Endothelial cell of umbilical vein (primary cell): ENCODE data around the gene CHRD. TPM values are rescaled to one million over a fixed set of nuclear protein-coding genes. Genes with fewer than 3 reads are reported as not detected.

Source experiments
- BruUV-seq: library from RNA; stranded (reverse); fragments of 400-500 nt; replicated peaks from 2 replicates; lab custom pipeline; 2021; lab: Mats Ljungman, UMichigan
- CTCF ChIA-PET: fragments of 300-600, 350-600 bp; sonication (Branson Sonifier 250); formaldehyde crosslinking; loops from one replicate; lab custom pipeline; 2021; ENCODE audit warnings: antibody characterized with exemption, inconsistent platforms; lab: Charles Lee
- POLR2A ChIA-PET: fragments of 300-600, 350-600 bp; sonication (Branson Sonifier 250); formaldehyde crosslinking; loops from one replicate; lab custom pipeline; 2021; ENCODE audit warnings: antibody characterized with exemption, inconsistent platforms; lab: Charles Lee
- DNase-seq: peaks from one replicate; pipeline ENCODE4 v3.0.0-alpha.2; 2011; ENCODE audit warnings: low read depth, low spot score
- FAIRE-seq: peaks from 2 replicates; lab custom pipeline; 2011; peaks lifted over from hg19 to GRCh38; lab: Jason Lieb, UNC
- H2AFZ ChIP-seq: 2 replicates; pipeline ENCODE4 v1.6.0; 2012; ENCODE audit warnings: low read depth, low read length, control low read depth, inconsistent platforms
- H3K27ac ChIP-seq: 2 replicates; pipeline ENCODE4 v1.5.1; 2011; ENCODE audit warnings: low read depth, mild to moderate bottlenecking, control low read depth, low read length, moderate library complexity; ENCODE audit not compliant: insufficient read depth
- H3K27me3 ChIP-seq, 2 experiments: 2 replicates each; pipeline versions ENCODE4 v1.6.0 to v1.6.1; 2011; ENCODE audit warnings: low read length in 2 of 2, mixed read lengths in 1 of 2; ENCODE audit not compliant: control insufficient read depth in 2 of 2, insufficient read depth in 2 of 2
- H3K36me3 ChIP-seq, 2 experiments: 2 replicates in 1 of 2; 3 replicates in 1 of 2; pipeline ENCODE4 v1.5.1; 2011; ENCODE audit warnings: low read length in 2 of 2, mild to moderate bottlenecking in 1 of 2, moderate library complexity in 1 of 2; ENCODE audit not compliant: control insufficient read depth in 2 of 2, insufficient read depth in 2 of 2; ENCODE audit errors: extremely low read depth in 1 of 2
- H3K4me1 ChIP-seq: 3 replicates; pipeline ENCODE4 v1.5.1; 2011; ENCODE audit warnings: mild to moderate bottlenecking, low read length; ENCODE audit not compliant: control insufficient read depth, insufficient read depth; ENCODE audit errors: extremely low read depth
- H3K4me2 ChIP-seq: 2 replicates; pipeline ENCODE4 v1.6.1; 2011; ENCODE audit warnings: low read length, control low read depth, mixed read lengths; ENCODE audit not compliant: insufficient read depth
- H3K4me3 ChIP-seq, 3 experiments: fragments of 200-600 bp in 1 of 3; sonication (generic), shearing (Covaris generic) in 1 of 3; replicated peaks in 1 of 3; 2 replicates each; pipeline ENCODE4 v1.5.1; 2011 to 2016; ENCODE audit warnings: control low read depth in 3 of 3, low read length in 3 of 3, mild to moderate bottlenecking in 2 of 3, inconsistent platforms in 1 of 3, low read depth in 1 of 3, moderate library complexity in 1 of 3; ENCODE audit not compliant: insufficient read depth in 1 of 3
- H3K79me2 ChIP-seq: 2 replicates; pipeline ENCODE4 v1.6.0; 2012; ENCODE audit warnings: low read length, inconsistent platforms; ENCODE audit not compliant: control insufficient read depth, insufficient read depth
- H3K9ac ChIP-seq: replicated peaks from 2 replicates; pipeline ENCODE3; 2011; ENCODE audit warnings: low read length, control low read depth; ENCODE audit not compliant: insufficient read depth; ENCODE audit errors: extremely low read depth
- H3K9me1 ChIP-seq: replicated peaks from 3 replicates; pipeline ENCODE4 v1.6.0; 2011; ENCODE audit warnings: mild to moderate bottlenecking, low read length; ENCODE audit not compliant: control insufficient read depth, insufficient read depth; ENCODE audit errors: extremely low read depth
- H3K9me3 ChIP-seq: replicated peaks from 2 replicates; pipeline ENCODE4 v1.5.1; 2012; ENCODE audit warnings: low read length, inconsistent platforms; ENCODE audit not compliant: control insufficient read depth, insufficient read depth
- H4K20me1 ChIP-seq: replicated peaks from 2 replicates; pipeline ENCODE3; 2011; ENCODE audit warnings: mild to moderate bottlenecking, low read length; ENCODE audit not compliant: control insufficient read depth, insufficient read depth; ENCODE audit errors: extremely low read depth
- CTCF ChIP-seq, 2 donors: IDR thresholded peaks; 1 replicate in 1 of 2; 2 replicates in 1 of 2; pipeline ENCODE4 v1.5.1; 2011; ENCODE audit warnings: low read length in 2 of 2, mild to moderate bottlenecking in 2 of 2, moderate library complexity in 2 of 2, control low read depth in 1 of 2, inconsistent platforms in 1 of 2, low read depth in 1 of 2; ENCODE audit not compliant: insufficient read depth in 1 of 2; ENCODE audit errors: extremely low read depth in 1 of 2
- EZH2 ChIP-seq: IDR thresholded peaks from 2 replicates; pipeline ENCODE4 v1.6.1; 2012; ENCODE audit warnings: borderline replicate concordance, low read depth, mild to moderate bottlenecking, moderate library complexity, low read length, inconsistent platforms; ENCODE audit not compliant: severe bottlenecking
- FOS ChIP-seq: IDR thresholded peaks from 2 replicates; pipeline ENCODE4 v1.6.1; 2011; ENCODE audit warnings: mild to moderate bottlenecking, low read length, moderate library complexity, borderline replicate concordance; ENCODE audit not compliant: insufficient read depth
- GATA2 ChIP-seq: IDR thresholded peaks from 2 replicates; pipeline ENCODE4 v1.7.0; 2011; ENCODE audit warnings: low read depth, mild to moderate bottlenecking, moderate library complexity, mixed read lengths, low read length; ENCODE audit not compliant: insufficient read length, insufficient read depth
- JUN ChIP-seq: IDR thresholded peaks from 2 replicates; pipeline ENCODE4 v1.6.1; 2011; ENCODE audit warnings: borderline replicate concordance, low read depth; ENCODE audit not compliant: insufficient read length, insufficient read depth
- MAX ChIP-seq: IDR thresholded peaks from 2 replicates; pipeline ENCODE4 v1.6.1; 2011; ENCODE audit not compliant: insufficient read depth, insufficient read length
- MYC ChIP-seq: IDR thresholded peaks from one replicate; pipeline ENCODE4 v1.6.1; 2011; ENCODE audit warnings: mild to moderate bottlenecking, low read depth, low read length
- POLR2A ChIP-seq: IDR thresholded peaks from 2 replicates; pipeline ENCODE4 v1.6.1; 2012; ENCODE audit warnings: low read depth, mild to moderate bottlenecking, control low read depth, low read length
- POLR2AphosphoS5 ChIP-seq: IDR thresholded peaks from 2 replicates; pipeline ENCODE4 v1.6.1; 2012; ENCODE audit warnings: low read depth, mild to moderate bottlenecking, control low read depth, low read length, moderate library complexity; ENCODE audit not compliant: insufficient read depth
- dilution Hi-C: fragments of 300-500 bp; cut with MboI; formaldehyde crosslinking; loops from one replicate; pipeline ENCODE4 v1.15.0; 2019; ENCODE audit warnings: low sequenced_read_pairs; ENCODE audit not compliant: extremely low pct_ligation_motif_present
- intact Hi-C: fragments of 100-400 bp; cut with micrococcal nuclease; formaldehyde crosslinking; loops from one replicate; pipeline ENCODE4 v1.10.0; 2022
- polyA plus RNA-seq, 4 experiments: library from polyadenylated mRNA; depleted of rRNA in 3 of 4; stranded (reverse) in 3 of 4; unstranded in 1 of 4; fragments of >200 nt; gene quantifications; 2 replicates each; pipeline versions ENCODE4 v1.2.1 to v1.2.3, GENCODE V29; 2011 to 2012; ENCODE audit warnings: missing spikeins in 1 of 4
- total RNA-seq: library from RNA; stranded (reverse); gene quantifications from 2 replicates; pipeline ENCODE4 v1.2.3, GENCODE V29; 2021

Gene CHRD
- total and polyA plus RNA-seq, 2 donors (not counting 3 experiments of a cell fraction or from before 2014, with no cell fraction given): 0.40 to 0.54 TPM

- intact Hi-C loops (no loop called here), dilution Hi-C loops (no loop called here)
- H4K20me1 ChIP-seq: no peaks in the 10 kb centered on the region
- no peak overlapping the region for H3K4me3 ChIP-seq
- no peaks in the 10 kb centered on the region for H3K4me1 ChIP-seq
- no peaks in the 10 kb centered on the region for H3K9me3 ChIP-seq
- POLR2A ChIA-PET: no interaction called here
- H3K79me2 ChIP-seq: no peaks in the 10 kb centered on the region
- TF ChIP-seq EZH2 (no peak), FOS (no peak), CTCF (IDR thresholded peaks at IDR 0.05; ENCODE audit: extremely low read depth in 1 of 2, insufficient read depth in 1 of 2, low read depth in 1 of 2, low read length in 2 of 2) (no peak), POLR2A (no peak), POLR2AphosphoS5 (no peak), MYC (no peak), GATA2 (no peak), MAX (no peak), JUN (no peak)
- no TSS peak for BruUV-seq
- no peak overlapping the region for H3K4me2 ChIP-seq
- FAIRE-seq (no peak), DNase-seq (no peak)
- H2AFZ ChIP-seq: no peak overlapping the region
- no peak overlapping the region for H3K9ac ChIP-seq
- peaks cover 0 to 2% of the 10 kb centered on the region in 2 experiments for H3K27me3 ChIP-seq
- no peaks in the 10 kb centered on the region for H3K9me1 ChIP-seq
- H3K36me3 ChIP-seq: no peaks in the 10 kb centered on the region
- CTCF ChIA-PET: interaction anchor here (1.0 to 1.2 kb wide), 2 partner anchors 38 to 59 kb away, joined by 3 to 4 read pairs; no protein-coding TSS in a partner anchor
- no peak overlapping the region for H3K27ac ChIP-seq
Measured at GRCh38 chr3:184409331-184409926, 29.6 kb downstream of the CHRD start.
